ENCODE results near the gene SLC44A1.

The SLC44A1 gene

DNA sequence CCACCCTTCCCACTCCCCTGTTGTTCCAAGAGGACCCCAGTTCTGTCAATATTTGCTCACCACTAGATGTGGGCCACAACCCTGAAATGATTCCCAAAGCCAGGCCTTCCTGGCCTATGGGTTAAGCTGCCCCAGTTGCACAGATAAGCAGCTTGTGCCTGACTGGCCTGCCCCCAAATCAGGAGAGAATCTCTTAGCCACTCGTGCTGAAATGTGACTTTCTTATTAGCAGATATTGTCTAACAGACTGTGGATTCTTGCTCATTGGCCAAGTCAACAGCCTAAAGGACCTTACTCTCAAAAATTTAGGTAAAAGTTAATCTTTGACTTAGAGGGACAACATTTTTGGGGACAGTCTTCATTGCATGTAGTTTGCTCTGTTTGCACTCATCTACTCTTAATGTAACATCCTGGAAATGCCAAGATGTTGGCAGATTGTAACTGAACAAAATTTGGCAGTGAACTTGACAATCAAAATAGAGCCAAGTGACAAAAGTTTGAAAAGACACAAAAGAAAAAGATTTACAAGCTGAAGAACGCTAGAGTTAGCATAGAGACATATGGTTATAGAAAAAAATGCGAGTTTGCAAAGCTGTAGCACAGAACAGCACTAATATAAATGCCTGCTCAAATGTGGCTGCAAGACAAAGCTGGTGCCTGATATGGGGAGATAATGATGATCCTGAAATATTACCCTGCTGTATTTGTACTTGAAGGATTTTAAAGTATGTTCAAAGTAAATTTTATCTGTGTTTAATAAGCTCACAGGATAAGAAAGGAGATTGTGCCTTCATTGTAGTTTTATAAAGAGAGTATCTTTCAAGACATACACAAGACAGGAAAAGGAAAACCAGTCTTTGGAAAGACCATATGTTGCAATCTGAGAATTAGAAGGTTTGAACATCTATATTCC is 174.4 kb downstream of the SLC44A1 start:
- no peak overlapping the region for H3K4me3 ChIP-seq (ENCODE audit: insufficient read depth in 1 of 2, low read depth in 1 of 2, low read length in 2 of 2)
- no peak overlapping the region for H4K8ac ChIP-seq (ENCODE audit: low read length)
- no peaks in the 10 kb centered on the region for H3K79me1 ChIP-seq (replicated peaks; ENCODE audit: low read length, poor library complexity, severe bottlenecking)
- no peak overlapping the region for H3K4me2 ChIP-seq (ENCODE audit: low read length, poor library complexity, severe bottlenecking)
- DNase-seq, result no peak
- H3K4me1 ChIP-seq (ENCODE audit: control insufficient read depth, insufficient read depth, low read depth, low read length), result peaks cover 1% of the 10 kb centered on the region
- H4K91ac ChIP-seq (ENCODE audit: low read length), result no peak overlapping the region
- H2BK12ac ChIP-seq (ENCODE audit: low read length in 2 of 2), result no peak overlapping the region
- WGBS, result 90% methylated on average over 2 of the region's 3 CpGs
- no peak overlapping the region for H2BK120ac ChIP-seq (ENCODE audit: low read depth, low read length)
- H3K27me3 ChIP-seq (ENCODE audit: control insufficient read depth in 1 of 2, insufficient read depth in 1 of 2, low read length in 2 of 2), result no peaks in the 10 kb centered on the region
- H2AFZ ChIP-seq (ENCODE audit: low read depth, low read length), result no peak overlapping the region
- no peak overlapping the region for H3K14ac ChIP-seq (ENCODE audit: low read length in 2 of 2)
- no peak overlapping the region for H3K18ac ChIP-seq (ENCODE audit: low read depth in 1 of 2, low read length in 2 of 2)
- H2BK5ac ChIP-seq (ENCODE audit: low read depth, low read length, poor library complexity, severe bottlenecking), result no peak overlapping the region
- H3K27ac ChIP-seq (ENCODE audit: low read length, poor library complexity, severe bottlenecking), result no peak overlapping the region
- no peak overlapping the region for H2AK5ac ChIP-seq (ENCODE audit: low read length, severe bottlenecking)
- no peaks in the 10 kb centered on the region for H3K9me3 ChIP-seq (ENCODE audit: control insufficient read depth, low read length)
- H3K9ac ChIP-seq (ENCODE audit: low read length), result no peak overlapping the region
- H3K36me3 ChIP-seq (ENCODE audit: control insufficient read depth in 1 of 2, insufficient read depth in 2 of 2, low read depth in 1 of 2, low read length in 2 of 2), result no peaks in the 10 kb centered on the region
- H2BK15ac ChIP-seq (ENCODE audit: low read depth, poor library complexity, severe bottlenecking), result no peak overlapping the region
- H3K4ac ChIP-seq (ENCODE audit: low read depth in 1 of 2, low read length in 2 of 2), result no peak overlapping the region
- H3K23ac ChIP-seq (ENCODE audit: low read length in 2 of 2), result no peak overlapping the region

DNA sequence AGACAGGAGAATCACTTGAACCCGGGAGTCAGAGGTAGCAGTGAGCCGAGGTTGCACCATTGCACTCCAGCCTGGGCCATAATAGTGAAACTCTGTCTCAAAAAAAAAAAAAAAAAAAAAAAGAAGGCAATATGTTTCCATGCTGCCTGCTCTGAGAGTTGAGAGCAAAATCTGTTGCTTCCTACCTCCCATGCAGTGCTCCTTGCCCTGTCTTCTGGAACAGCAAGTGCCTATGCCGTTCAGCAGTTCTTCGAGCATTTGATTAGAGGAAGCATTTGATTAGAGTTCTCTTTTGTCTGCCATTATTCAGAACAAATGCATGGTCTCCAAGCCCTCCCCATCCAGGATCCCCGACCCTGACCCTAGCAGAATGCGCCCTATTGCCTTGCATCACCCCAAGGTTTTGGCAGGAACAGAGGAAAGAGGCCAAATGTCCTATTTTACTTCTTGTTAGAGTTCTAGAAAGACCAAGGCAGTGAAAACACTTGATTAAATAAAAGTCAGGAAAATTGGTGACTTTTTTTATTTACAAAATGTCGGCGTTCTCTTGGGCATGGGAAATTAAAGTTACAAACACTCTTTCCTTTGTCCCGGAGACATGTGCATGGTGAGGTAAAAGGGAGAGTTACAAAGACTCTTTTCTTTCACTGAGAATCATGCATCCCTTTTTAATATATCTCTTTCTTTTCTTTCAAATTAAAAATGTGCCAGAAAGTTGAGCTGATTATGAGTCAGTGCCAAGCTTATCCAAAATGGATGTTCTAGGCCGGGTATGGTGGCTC is 175.6 kb downstream of the SLC44A1 start:
- Histone ChIP-seq H4K8ac (ENCODE audit: low read length) (no peak overlapping the region), H3K27ac (ENCODE audit: low read length, poor library complexity, severe bottlenecking) (no peak overlapping the region), H3K9me3 (ENCODE audit: control insufficient read depth, low read length) (no peaks in the 10 kb centered on the region), H2BK12ac (ENCODE audit: low read length in 2 of 2) (no peak overlapping the region), H3K4me2 (ENCODE audit: low read length, poor library complexity, severe bottlenecking) (no peak overlapping the region), H2AFZ (ENCODE audit: low read depth, low read length) (no peak overlapping the region), H3K4ac (ENCODE audit: low read depth in 1 of 2, low read length in 2 of 2) (no peak overlapping the region), H3K36me3 (ENCODE audit: control insufficient read depth in 1 of 2, insufficient read depth in 2 of 2, low read depth in 1 of 2, low read length in 2 of 2) (no peaks in the 10 kb centered on the region), H3K18ac (ENCODE audit: low read depth in 1 of 2, low read length in 2 of 2) (no peak overlapping the region), H3K14ac (ENCODE audit: low read length in 2 of 2) (no peak overlapping the region), H3K4me1 (ENCODE audit: control insufficient read depth, insufficient read depth, low read depth, low read length) (peaks cover 3% of the 10 kb centered on the region), H2BK120ac (ENCODE audit: low read depth, low read length) (no peak overlapping the region), H2BK5ac (ENCODE audit: low read depth, low read length, poor library complexity, severe bottlenecking) (no peak overlapping the region), H3K79me1 (replicated peaks; ENCODE audit: low read length, poor library complexity, severe bottlenecking) (no peaks in the 10 kb centered on the region), H3K23ac (ENCODE audit: low read length in 2 of 2) (no peak overlapping the region), H3K4me3 (ENCODE audit: insufficient read depth in 1 of 2, low read depth in 1 of 2, low read length in 2 of 2) (no peak overlapping the region), H3K27me3 (ENCODE audit: control insufficient read depth in 1 of 2, insufficient read depth in 1 of 2, low read length in 2 of 2) (no peaks in the 10 kb centered on the region), H4K91ac (ENCODE audit: low read length) (no peak overlapping the region), H3K9ac (ENCODE audit: low read length) (no peak overlapping the region), H2AK5ac (ENCODE audit: low read length, severe bottlenecking) (no peak overlapping the region), H2BK15ac (ENCODE audit: low read depth, poor library complexity, severe bottlenecking) (no peak overlapping the region)
- 91% methylated on average over 8 of the region's 10 CpGs for WGBS
- DNase-seq, result no peak

DNA sequence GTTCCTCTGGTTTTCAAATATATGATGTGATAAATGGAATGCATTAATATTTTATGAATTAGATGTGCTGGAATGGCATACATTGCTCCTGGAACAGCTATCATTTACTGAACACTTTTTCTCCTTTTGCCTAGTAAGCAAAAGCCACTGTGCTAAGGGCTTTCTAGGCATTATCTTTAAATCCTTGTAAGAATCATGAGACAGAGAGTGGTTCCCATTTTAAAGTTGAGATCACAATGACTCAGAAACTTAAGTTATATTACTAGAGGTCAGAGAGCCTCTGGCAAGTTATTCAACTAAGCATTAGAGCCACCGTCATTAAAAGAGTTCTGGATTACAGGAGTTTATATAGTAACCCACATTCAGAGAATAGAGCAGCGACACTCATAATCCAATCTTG is 176.7 kb downstream of the SLC44A1 start:
- no peak overlapping the region for H3K14ac ChIP-seq (ENCODE audit: low read length in 2 of 2)
- H3K18ac ChIP-seq (ENCODE audit: low read depth in 1 of 2, low read length in 2 of 2), result no peak overlapping the region
- H2BK12ac ChIP-seq (ENCODE audit: low read length in 2 of 2), result no peak overlapping the region
- no peaks in the 10 kb centered on the region for H3K9me3 ChIP-seq (ENCODE audit: control insufficient read depth, low read length)
- H3K27ac ChIP-seq (ENCODE audit: low read length, poor library complexity, severe bottlenecking), result no peak overlapping the region
- no peak overlapping the region for H3K9ac ChIP-seq (ENCODE audit: low read length)
- no peak overlapping the region for H4K91ac ChIP-seq (ENCODE audit: low read length)
- no peaks in the 10 kb centered on the region for H3K79me1 ChIP-seq (replicated peaks; ENCODE audit: low read length, poor library complexity, severe bottlenecking)
- H3K36me3 ChIP-seq (ENCODE audit: control insufficient read depth in 1 of 2, insufficient read depth in 2 of 2, low read depth in 1 of 2, low read length in 2 of 2), result no peaks in the 10 kb centered on the region
- no peak overlapping the region for H2BK120ac ChIP-seq (ENCODE audit: low read depth, low read length)
- WGBS, result 92% methylated on average over 2 of the region's 2 CpGs
- H3K4me3 ChIP-seq (ENCODE audit: insufficient read depth in 1 of 2, low read depth in 1 of 2, low read length in 2 of 2), result no peak overlapping the region
- no peak overlapping the region for H3K4ac ChIP-seq (ENCODE audit: low read depth in 1 of 2, low read length in 2 of 2)
- no peak overlapping the region for H3K4me2 ChIP-seq (ENCODE audit: low read length, poor library complexity, severe bottlenecking)
- H2AFZ ChIP-seq (ENCODE audit: low read depth, low read length), result no peak overlapping the region
- no peak overlapping the region for H4K8ac ChIP-seq (ENCODE audit: low read length)
- no peak overlapping the region for H2BK5ac ChIP-seq (ENCODE audit: low read depth, low read length, poor library complexity, severe bottlenecking)
- no peak overlapping the region for H3K23ac ChIP-seq (ENCODE audit: low read length in 2 of 2)
- H3K4me1 ChIP-seq (ENCODE audit: control insufficient read depth, insufficient read depth, low read depth, low read length), result peaks cover 1% of the 10 kb centered on the region
- H2AK5ac ChIP-seq (ENCODE audit: low read length, severe bottlenecking), result no peak overlapping the region
- no peak for DNase-seq
- H2BK15ac ChIP-seq (ENCODE audit: low read depth, poor library complexity, severe bottlenecking), result no peak overlapping the region
- H3K27me3 ChIP-seq (ENCODE audit: control insufficient read depth in 1 of 2, insufficient read depth in 1 of 2, low read length in 2 of 2), result no peaks in the 10 kb centered on the region

DNA sequence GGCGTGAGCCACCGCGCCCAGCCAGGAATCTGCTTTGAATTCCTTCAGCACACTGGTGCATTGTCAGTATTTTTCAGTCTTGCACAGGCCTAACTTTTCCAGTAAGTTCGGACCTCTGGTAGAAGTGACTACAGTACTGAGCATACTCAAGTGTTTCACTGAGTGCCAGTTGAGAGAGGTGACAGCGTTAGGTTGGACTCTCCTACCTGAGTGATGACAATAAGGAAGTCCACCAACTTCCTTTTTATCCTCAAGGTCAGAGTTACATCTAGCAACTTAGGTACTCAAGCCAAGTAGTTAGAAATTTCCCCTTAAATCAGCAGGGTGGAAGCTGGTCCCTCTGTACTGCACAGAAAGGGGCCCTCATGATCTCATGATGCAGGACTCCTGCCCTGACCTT is 177.4 kb downstream of the SLC44A1 start:
- Histone ChIP-seq H3K14ac (ENCODE audit: low read length in 2 of 2) (no peak overlapping the region), H4K8ac (ENCODE audit: low read length) (no peak overlapping the region), H3K27ac (ENCODE audit: low read length, poor library complexity, severe bottlenecking) (no peak overlapping the region), H2BK5ac (ENCODE audit: low read depth, low read length, poor library complexity, severe bottlenecking) (no peak overlapping the region), H3K18ac (ENCODE audit: low read depth in 1 of 2, low read length in 2 of 2) (no peak overlapping the region), H2BK120ac (ENCODE audit: low read depth, low read length) (no peak overlapping the region), H3K23ac (ENCODE audit: low read length in 2 of 2) (no peak overlapping the region), H3K9me3 (ENCODE audit: control insufficient read depth, low read length) (no peaks in the 10 kb centered on the region), H2BK15ac (ENCODE audit: low read depth, poor library complexity, severe bottlenecking) (no peak overlapping the region), H3K79me1 (replicated peaks; ENCODE audit: low read length, poor library complexity, severe bottlenecking) (no peaks in the 10 kb centered on the region), H3K4me1 (ENCODE audit: control insufficient read depth, insufficient read depth, low read depth, low read length) (peaks cover 1% of the 10 kb centered on the region), H3K36me3 (ENCODE audit: control insufficient read depth in 1 of 2, insufficient read depth in 2 of 2, low read depth in 1 of 2, low read length in 2 of 2) (no peaks in the 10 kb centered on the region), H2AK5ac (ENCODE audit: low read length, severe bottlenecking) (no peak overlapping the region), H3K27me3 (ENCODE audit: control insufficient read depth in 1 of 2, insufficient read depth in 1 of 2, low read length in 2 of 2) (no peaks in the 10 kb centered on the region), H2BK12ac (ENCODE audit: low read length in 2 of 2) (no peak overlapping the region), H4K91ac (ENCODE audit: low read length) (no peak overlapping the region), H3K4me3 (ENCODE audit: insufficient read depth in 1 of 2, low read depth in 1 of 2, low read length in 2 of 2) (no peak overlapping the region), H3K4me2 (ENCODE audit: low read length, poor library complexity, severe bottlenecking) (no peak overlapping the region), H3K4ac (ENCODE audit: low read depth in 1 of 2, low read length in 2 of 2) (no peak overlapping the region), H2AFZ (ENCODE audit: low read depth, low read length) (no peak overlapping the region), H3K9ac (ENCODE audit: low read length) (no peak overlapping the region)
- no peak for DNase-seq
- 100% methylated on average over 5 of the region's 5 CpGs for WGBS

Data from mesenchymal stem cell (in vitro differentiated cells and primary cell).